SU-DHL-6 (cell line): Measurements from ENCODE around the gene PLPP3.
"Not testable (repeated sequence)": the region's sequence is repeated elsewhere in the genome, so short reads cannot be mapped to it uniquely, and the experiment has no call there.

Experiments
- H2AFZ ChIP-seq: fragments of 200-600 bp; sonication (generic); 2 replicates; pipeline ENCODE4 v1.6.1; 2014; ENCODE audit warnings: low read depth, mild to moderate bottlenecking, moderate library complexity, mixed read lengths, antibody characterized with exemption, low read length; ENCODE audit not compliant: severe bottlenecking
- H3F3A ChIP-seq: fragments of 200-600 bp; shearing (Covaris generic); 2 replicates; pipeline ENCODE4 v1.6.0; 2016; ENCODE audit warnings: antibody characterized with exemption, mild to moderate bottlenecking; ENCODE audit not compliant: insufficient read depth
- H3K27ac ChIP-seq: fragments of 200-600 bp; sonication (generic); 2 replicates; pipeline ENCODE4 v1.5.1; 2016; ENCODE audit warnings: low read depth, mild to moderate bottlenecking, low read length, moderate library complexity, mixed read lengths
- H3K27me3 ChIP-seq: fragments of 200-600 bp; sonication (generic), shearing (Covaris generic); 2 replicates; pipeline ENCODE4 v1.6.0; 2014; ENCODE audit warnings: mild to moderate bottlenecking, low read length
- H3K36me3 ChIP-seq: fragments of 200-600 bp; sonication (generic); 2 replicates; pipeline ENCODE4 v1.6.1; 2014; ENCODE audit warnings: mild to moderate bottlenecking, low read length, mixed read lengths
- H3K4me2 ChIP-seq: fragments of 300-600, 200-600 bp; shearing (Covaris generic), sonication (generic); 2 replicates; pipeline ENCODE4 v1.6.0; 2014; ENCODE audit warnings: low read length, low read depth, mild to moderate bottlenecking; ENCODE audit not compliant: poor library complexity, severe bottlenecking
- H3K4me3 ChIP-seq: fragments of 200-600 bp; sonication (generic); 2 replicates; pipeline ENCODE4 v1.5.1; 2014; ENCODE audit warnings: antibody characterized with exemption, low read length, mild to moderate bottlenecking, mixed read lengths; ENCODE audit not compliant: insufficient read depth, poor library complexity, severe bottlenecking
- H3K79me2 ChIP-seq: fragments of 200-600 bp; sonication (generic); 2 replicates; pipeline ENCODE4 v1.6.1; 2014; ENCODE audit warnings: mild to moderate bottlenecking, low read length, moderate library complexity; ENCODE audit not compliant: insufficient read depth
- H3K9ac ChIP-seq: fragments of 200-600 bp; sonication (generic); 2 replicates; pipeline ENCODE4 v1.7.0; 2014; ENCODE audit warnings: mild to moderate bottlenecking, low read length
- H3K9me2 ChIP-seq: fragments of 200-600 bp; sonication (generic); replicated peaks from 2 replicates; pipeline ENCODE4 v1.6.1; 2014; ENCODE audit warnings: low read length; ENCODE audit not compliant: insufficient read depth
- H3K9me3 ChIP-seq: fragments of 200-600 bp; sonication (generic); 2 replicates; pipeline ENCODE4 v1.6.1; 2014; ENCODE audit warnings: low read length, mixed read lengths; ENCODE audit not compliant: insufficient read depth
- H4K20me1 ChIP-seq: fragments of 200-600 bp; sonication (generic); 2 replicates; pipeline ENCODE4 v1.6.1; 2014; ENCODE audit warnings: low read depth, mild to moderate bottlenecking, antibody characterized with exemption, low read length, moderate library complexity, mixed read lengths
- EZH2phosphoT487 ChIP-seq: fragments of 200-600 bp; sonication (generic), shearing (Covaris generic); conservative IDR thresholded peaks from 2 replicates; pipeline ENCODE4 v1.6.1; 2018; ENCODE audit warnings: mild to moderate bottlenecking, antibody characterized with exemption, low read length, moderate library complexity, mixed read lengths
- TF ChIP-seq, protein P1 (sequence below): fragments of 200-600 bp; sonication (generic); IDR thresholded peaks from one replicate; pipeline ENCODE4 v1.5.1; 2017; ENCODE audit warnings: antibody characterized with exemption, mild to moderate bottlenecking, low read length, moderate library complexity; ENCODE audit not compliant: insufficient read depth, poor library complexity, severe bottlenecking

Gene PLPP3

DNA sequence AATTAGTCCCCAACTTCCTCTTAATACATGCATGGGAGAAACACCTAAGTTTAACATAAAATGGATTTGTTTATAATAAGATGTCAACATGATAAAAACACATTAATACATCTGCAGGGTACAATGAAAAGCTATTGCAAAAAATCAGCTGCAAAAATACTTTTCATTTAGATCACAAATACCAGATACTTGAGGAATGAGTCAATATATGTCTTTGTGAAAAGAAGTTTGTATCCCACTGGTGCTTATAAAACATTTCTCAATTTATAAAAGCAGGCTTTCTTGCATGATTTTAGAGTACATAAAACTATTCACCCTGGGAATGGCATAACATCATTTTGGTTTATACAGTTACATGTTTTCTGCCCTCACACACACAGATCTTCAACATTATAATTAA is 47.2 kb upstream of the PLPP3 start:
- no peaks in the 10 kb centered on the region for H3K9me2 ChIP-seq
- H3K79me2 ChIP-seq = no peaks in the 10 kb centered on the region
- no peaks in the 10 kb centered on the region for H3K27me3 ChIP-seq
- no peaks in the 10 kb centered on the region for H4K20me1 ChIP-seq
- TF ChIP-seq, protein P1, sequence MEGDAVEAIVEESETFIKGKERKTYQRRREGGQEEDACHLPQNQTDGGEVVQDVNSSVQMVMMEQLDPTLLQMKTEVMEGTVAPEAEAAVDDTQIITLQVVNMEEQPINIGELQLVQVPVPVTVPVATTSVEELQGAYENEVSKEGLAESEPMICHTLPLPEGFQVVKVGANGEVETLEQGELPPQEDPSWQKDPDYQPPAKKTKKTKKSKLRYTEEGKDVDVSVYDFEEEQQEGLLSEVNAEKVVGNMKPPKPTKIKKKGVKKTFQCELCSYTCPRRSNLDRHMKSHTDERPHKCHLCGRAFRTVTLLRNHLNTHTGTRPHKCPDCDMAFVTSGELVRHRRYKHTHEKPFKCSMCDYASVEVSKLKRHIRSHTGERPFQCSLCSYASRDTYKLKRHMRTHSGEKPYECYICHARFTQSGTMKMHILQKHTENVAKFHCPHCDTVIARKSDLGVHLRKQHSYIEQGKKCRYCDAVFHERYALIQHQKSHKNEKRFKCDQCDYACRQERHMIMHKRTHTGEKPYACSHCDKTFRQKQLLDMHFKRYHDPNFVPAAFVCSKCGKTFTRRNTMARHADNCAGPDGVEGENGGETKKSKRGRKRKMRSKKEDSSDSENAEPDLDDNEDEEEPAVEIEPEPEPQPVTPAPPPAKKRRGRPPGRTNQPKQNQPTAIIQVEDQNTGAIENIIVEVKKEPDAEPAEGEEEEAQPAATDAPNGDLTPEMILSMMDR = no peak
- TF ChIP-seq EZH2phosphoT487 = no peak
- no peak overlapping the region for H3K4me3 ChIP-seq
- no peaks in the 10 kb centered on the region for H3K9me3 ChIP-seq
- H3K36me3 ChIP-seq = no peaks in the 10 kb centered on the region
- no peaks in the 10 kb centered on the region for H3F3A ChIP-seq
- H3K9ac ChIP-seq = no peak overlapping the region
- H2AFZ ChIP-seq = no peak overlapping the region
- H3K4me2 ChIP-seq = no peak overlapping the region
- no peak overlapping the region for H3K27ac ChIP-seq

DNA sequence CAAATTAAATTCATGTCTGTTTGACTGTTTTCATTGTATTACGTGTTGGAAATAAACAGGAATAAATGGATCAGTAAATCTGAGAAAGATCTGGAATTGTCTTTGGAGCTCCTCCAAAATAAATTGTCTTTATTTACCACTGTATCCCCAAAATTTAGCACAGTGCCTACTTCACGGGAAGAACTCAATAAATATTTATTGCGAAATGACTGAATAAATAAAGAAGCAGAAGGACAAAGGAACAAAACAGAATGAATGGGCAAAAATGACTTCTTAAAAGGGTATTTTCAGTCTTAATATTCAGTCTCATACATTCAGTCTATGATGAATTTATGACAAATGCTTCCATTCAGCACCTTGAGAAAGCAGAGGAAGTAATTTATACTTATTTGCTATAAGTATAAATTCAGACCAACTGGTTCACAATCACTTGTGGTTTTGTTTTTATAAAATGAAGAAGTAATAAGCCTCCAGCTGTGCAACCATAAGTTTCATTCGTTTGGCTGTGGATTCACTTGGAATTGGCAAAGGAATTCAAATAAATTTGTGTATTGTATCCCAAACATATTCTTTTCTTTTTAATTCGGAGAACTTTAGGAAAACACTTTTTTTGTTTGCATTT is 46.6 kb upstream of the PLPP3 start:
- H4K20me1 ChIP-seq = no peaks in the 10 kb centered on the region
- TF ChIP-seq EZH2phosphoT487 = no peak
- TF ChIP-seq, protein P1 = no peak
- H3K9ac ChIP-seq = no peak overlapping the region
- no peaks in the 10 kb centered on the region for H3F3A ChIP-seq
- no peak overlapping the region for H2AFZ ChIP-seq
- no peaks in the 10 kb centered on the region for H3K9me2 ChIP-seq
- H3K4me2 ChIP-seq = no peak overlapping the region
- H3K79me2 ChIP-seq = no peaks in the 10 kb centered on the region
- no peak overlapping the region for H3K27ac ChIP-seq
- H3K36me3 ChIP-seq = no peaks in the 10 kb centered on the region
- no peaks in the 10 kb centered on the region for H3K27me3 ChIP-seq
- no peaks in the 10 kb centered on the region for H3K9me3 ChIP-seq
- H3K4me3 ChIP-seq = no peak overlapping the region

DNA sequence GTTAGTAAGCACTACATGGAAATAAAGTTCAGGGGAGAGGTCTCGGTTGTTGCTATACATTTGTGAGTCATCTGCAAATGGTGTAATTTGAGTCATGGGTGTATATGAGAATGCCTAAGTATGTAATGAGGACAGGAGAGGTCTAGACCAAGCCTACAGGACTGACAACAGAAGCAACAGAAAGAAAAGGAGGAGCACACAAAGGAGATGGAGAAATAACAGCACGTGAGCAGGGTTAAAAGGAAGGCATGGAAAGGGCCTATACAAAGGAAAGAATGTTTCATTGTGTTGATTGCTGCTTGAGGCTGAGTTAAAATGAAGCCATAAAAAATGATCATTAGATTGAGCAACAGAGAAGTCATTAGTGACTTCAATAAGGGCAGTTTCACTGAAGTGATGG is 37.8 kb upstream of the PLPP3 start:
- no peaks in the 10 kb centered on the region for H3K27me3 ChIP-seq
- no peak overlapping the region for H3K9ac ChIP-seq
- H2AFZ ChIP-seq = no peak overlapping the region
- H3K4me2 ChIP-seq = no peak overlapping the region
- no peaks in the 10 kb centered on the region for H4K20me1 ChIP-seq
- H3K9me3 ChIP-seq = no peaks in the 10 kb centered on the region
- H3K79me2 ChIP-seq = no peaks in the 10 kb centered on the region
- H3K4me3 ChIP-seq = no peak overlapping the region
- no peaks in the 10 kb centered on the region for H3K9me2 ChIP-seq
- no peak overlapping the region for H3K27ac ChIP-seq
- H3F3A ChIP-seq = no peaks in the 10 kb centered on the region
- H3K36me3 ChIP-seq = no peaks in the 10 kb centered on the region
- TF ChIP-seq, protein P1 = no peak
- no peak for TF ChIP-seq EZH2phosphoT487

DNA sequence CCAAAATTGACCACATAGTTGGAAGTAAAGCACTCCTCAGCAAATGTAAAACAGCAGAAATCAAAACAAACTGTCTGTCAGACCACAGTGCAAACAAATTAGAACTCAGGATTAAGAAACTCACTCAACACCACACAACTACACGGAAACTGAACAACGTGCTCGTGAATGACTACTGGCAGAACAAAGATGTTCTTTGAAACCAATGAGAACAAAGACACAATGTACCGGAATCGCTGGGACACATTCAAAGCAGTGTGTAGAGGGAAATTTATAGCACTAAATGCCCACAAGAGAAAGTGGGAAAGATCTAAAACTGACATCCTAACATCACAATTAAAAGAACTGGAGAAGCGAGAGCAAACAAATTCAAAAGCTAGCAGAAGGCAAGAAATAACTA is 31.4 kb upstream of the PLPP3 start:
- H3K9me3 ChIP-seq, H3F3A ChIP-seq, H3K27me3 ChIP-seq, H2AFZ ChIP-seq, H3K27ac ChIP-seq, H4K20me1 ChIP-seq, H3K36me3 ChIP-seq, H3K9ac ChIP-seq, H3K9me2 ChIP-seq, H3K4me3 ChIP-seq, H3K79me2 ChIP-seq, H3K4me2 ChIP-seq: not testable (repeated sequence)

DNA sequence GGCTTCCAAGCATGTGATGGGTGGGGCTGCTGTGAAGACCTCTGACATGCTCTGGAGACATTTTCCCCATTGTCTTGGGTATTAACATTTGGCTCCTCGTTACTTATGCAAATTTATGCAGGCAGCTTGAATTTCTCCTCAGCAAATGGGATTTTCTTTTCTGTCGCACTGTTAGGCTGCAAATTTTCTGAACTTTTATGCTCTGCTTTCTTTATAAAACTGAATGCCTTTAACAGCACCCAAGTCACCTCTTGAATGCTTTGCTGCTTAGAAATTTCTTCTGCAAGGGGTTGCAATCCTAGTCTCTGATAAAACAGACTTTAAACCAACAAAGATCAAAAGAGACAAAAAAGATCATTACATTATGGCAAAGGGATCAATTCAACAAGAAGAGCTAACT is 30.7 kb upstream of the PLPP3 start:
- H3F3A ChIP-seq, H4K20me1 ChIP-seq, H3K9me2 ChIP-seq, H3K4me3 ChIP-seq, H3K27ac ChIP-seq, H3K36me3 ChIP-seq, H3K79me2 ChIP-seq, H3K4me2 ChIP-seq, H3K27me3 ChIP-seq, H3K9ac ChIP-seq, H2AFZ ChIP-seq, H3K9me3 ChIP-seq: not testable (repeated sequence)
